GM19023 (cell line): ENCODE measurements around the gene SEL1L2.

ENCODE experiments used
- ATAC-seq: cut with Tn5 transposase; IDR thresholded peaks from one replicate; pipeline ENCODE4 v1.9.1; 2021; ENCODE audit warnings: mild to moderate bottlenecking, moderate library complexity; ENCODE audit not compliant: unreplicated experiment

SEL1L2 gene

GRCh38 chr20:13868331-13868730, 122.1 kb downstream of the SEL1L2 start:
- ATAC-seq: no peak

GRCh38 chr20:13865791-13866351, 124.5 kb downstream of the SEL1L2 start:
- no peak for ATAC-seq

- ATAC-seq: no peak
Observed at GRCh38 chr20:13865156-13865555, 125.3 kb downstream of the SEL1L2 start.

- no peak for ATAC-seq
Observed at GRCh38 chr20:13863244-13863643, 127.2 kb downstream of the SEL1L2 start.

GRCh38 chr20:13862245-13862644, 128.2 kb downstream of the SEL1L2 start:
- no peak for ATAC-seq

GRCh38 chr20:13858871-13859270, 131.5 kb downstream of the SEL1L2 start:
- no peak for ATAC-seq

- no peak for ATAC-seq
Observed at GRCh38 chr20:13858439-13858838, 132.0 kb downstream of the SEL1L2 start.

GRCh38 chr20:13857961-13858360, 132.5 kb downstream of the SEL1L2 start:
- ATAC-seq: no peak

- ATAC-seq: no peak
Observed at GRCh38 chr20:13857304-13857703, 133.1 kb downstream of the SEL1L2 start.

- no peak for ATAC-seq
Observed at GRCh38 chr20:13856354-13856753, 134.1 kb downstream of the SEL1L2 start.

GRCh38 chr20:13855613-13856012, 134.8 kb downstream of the SEL1L2 start:
- no peak for ATAC-seq

GRCh38 chr20:13852306-13852705, 138.1 kb downstream of the SEL1L2 start:
- ATAC-seq: no peak

GRCh38 chr20:13851279-13851678, 139.1 kb downstream of the SEL1L2 start:
- ATAC-seq: no peak

- ATAC-seq: no peak
Observed at GRCh38 chr20:13844296-13844695, 146.1 kb downstream of the SEL1L2 start.

- ATAC-seq: no peak
Observed at GRCh38 chr20:13841206-13841605, 149.2 kb downstream of the SEL1L2 start.

- no peak for ATAC-seq
Observed at GRCh38 chr20:13840093-13840465, 150.3 kb downstream of the SEL1L2 start.

- no peak for ATAC-seq
Observed at GRCh38 chr20:13839421-13840092, 150.9 kb downstream of the SEL1L2 start.

- ATAC-seq: no peak
Observed at GRCh38 chr20:13838664-13839063, 151.8 kb downstream of the SEL1L2 start.

GRCh38 chr20:13831476-13831875, 158.9 kb downstream of the SEL1L2 start:
- ATAC-seq: no peak

GRCh38 chr20:13825465-13825864, 164.9 kb downstream of the SEL1L2 start:
- ATAC-seq: no peak

GRCh38 chr20:13824459-13824858, 166.0 kb downstream of the SEL1L2 start:
- ATAC-seq: no peak

GRCh38 chr20:13822459-13822858, 168.0 kb downstream of the SEL1L2 start:
- ATAC-seq: no peak

- ATAC-seq: no peak
Observed at GRCh38 chr20:13821876-13822275, 168.5 kb downstream of the SEL1L2 start.
